SK-N-SH (cell line): ENCODE measurements around the gene GAL. TPM values are rescaled to one million over a fixed set of nuclear protein-coding genes. Genes with fewer than 3 reads are reported as not detected.

Source experiments
- CTCF ChIA-PET: fragments of 300-600, 350-600 bp; formaldehyde crosslinking; extraction: SDS; loops from one replicate; lab custom pipeline; 2021; lab: Yijun Ruan, JAX
- POLR2A ChIA-PET: fragments of 350-600 bp; sonication (Branson Sonifier 250); formaldehyde crosslinking; extraction: SDS; loops from one replicate; lab custom pipeline; 2020; ENCODE audit warnings: antibody characterized with exemption, inconsistent platforms; lab: Yijun Ruan, JAX
- DNase-seq: peaks from one replicate; pipeline ENCODE4 v3.0.0; 2012
- H2AFZ ChIP-seq: fragments of 200-600 bp; sonication (generic); 2 replicates; pipeline ENCODE4 v1.8.1; 2016; ENCODE audit warnings: antibody characterized with exemption, mild to moderate bottlenecking, low read depth
- H3F3A ChIP-seq: fragments of 200-600 bp; sonication (generic); replicated peaks from 2 replicates; pipeline ENCODE3; 2016; ENCODE audit warnings: antibody characterized with exemption, mild to moderate bottlenecking; ENCODE audit not compliant: insufficient read depth
- H3K27ac ChIP-seq, 2 experiments: fragments of 200-500 bp in 1 of 2; fragments of 200-600 bp in 1 of 2; sonication (Bioruptor generic) in 1 of 2; sonication (generic), shearing (Covaris generic) in 1 of 2; 2 replicates each; pipeline versions ENCODE4 v1.5.1 to v1.6.1; 2014 to 2016; ENCODE audit warnings: low read depth in 2 of 2, inconsistent platforms in 1 of 2, low read length in 1 of 2, mild to moderate bottlenecking in 1 of 2, mixed read lengths in 1 of 2
- H3K27me3 ChIP-seq: fragments of 200-600 bp; sonication (generic), shearing (Covaris generic); 2 replicates; pipeline ENCODE4 v1.6.1; 2016; ENCODE audit warnings: mixed run types; ENCODE audit not compliant: insufficient read depth
- H3K36me3 ChIP-seq, 2 experiments: fragments of 200-500 bp in 1 of 2; fragments of 200-600 bp in 1 of 2; sonication (Bioruptor generic) in 1 of 2; sonication (generic) in 1 of 2; replicated peaks in 1 of 2; 2 replicates each; pipeline versions ENCODE3 to v1.5.1; 2014 to 2016; ENCODE audit warnings: low read length in 1 of 2, mild to moderate bottlenecking in 1 of 2; ENCODE audit not compliant: insufficient read depth in 2 of 2, control insufficient read depth in 1 of 2
- H3K4me1 ChIP-seq, 2 experiments: fragments of 200-500 bp in 1 of 2; fragments of 200-600 bp in 1 of 2; sonication (Bioruptor generic) in 1 of 2; sonication (generic), shearing (Covaris generic) in 1 of 2; 2 replicates each; pipeline versions ENCODE4 v1.5.1 to v1.6.1; 2014 to 2016; ENCODE audit warnings: low read depth in 1 of 2, low read length in 1 of 2, mixed run types in 1 of 2; ENCODE audit not compliant: insufficient read depth in 2 of 2, control insufficient read depth in 1 of 2
- H3K4me2 ChIP-seq: fragments of 200-600 bp; sonication (generic), shearing (Covaris generic); 2 replicates; pipeline ENCODE4 v1.6.1; 2017; ENCODE audit warnings: mixed run types
- H3K4me3 ChIP-seq, 2 experiments: fragments of 200-500 bp in 1 of 2; fragments of 200-600 bp in 1 of 2; sonication (Bioruptor generic) in 1 of 2; sonication (generic), shearing (Covaris generic) in 1 of 2; 2 replicates each; pipeline versions ENCODE4 v1.5.1 to v1.8.1; 2014 to 2016; ENCODE audit warnings: low read depth in 2 of 2, inconsistent platforms in 1 of 2, low read length in 1 of 2, mild to moderate bottlenecking in 1 of 2, mixed read lengths in 1 of 2, moderate library complexity in 1 of 2
- H3K79me2 ChIP-seq: fragments of 200-600 bp; sonication (generic); 2 replicates; pipeline ENCODE4 v1.8.1; 2017; ENCODE audit warnings: mild to moderate bottlenecking; ENCODE audit not compliant: insufficient read depth
- H3K9ac ChIP-seq: fragments of 200-600 bp; sonication (generic); 2 replicates; pipeline ENCODE4 v1.6.1; 2017; ENCODE audit warnings: mixed run types
- H3K9me2 ChIP-seq: fragments of 200-600 bp; sonication (generic); 2 replicates; pipeline ENCODE4 v1.6.1; 2017; ENCODE audit warnings: mixed run types
- H3K9me3 ChIP-seq: fragments of 200-600 bp; sonication (generic); 2 replicates; pipeline ENCODE4 v1.6.1; 2017; ENCODE audit warnings: mixed run types, mild to moderate bottlenecking, moderate library complexity
- H4K20me1 ChIP-seq: fragments of 200-600 bp; sonication (generic); 2 replicates; pipeline ENCODE4 v1.6.1; 2017; ENCODE audit warnings: mild to moderate bottlenecking, mixed run types; ENCODE audit not compliant: insufficient read depth
- CHD2 ChIP-seq: fragments of 150-350 bp; IDR thresholded peaks from 2 replicates; pipeline ENCODE4 v1.6.1; 2018; ENCODE audit warnings: low read length; ENCODE audit not compliant: partially characterized antibody
- EP300 ChIP-seq, 2 experiments: IDR thresholded peaks; 2 replicates each; pipeline versions ENCODE4 v1.4.0 to v1.6.1; 2012; ENCODE audit warnings: borderline replicate concordance in 1 of 2, low read depth in 1 of 2, low read length in 1 of 2
- EZH2phosphoT487 ChIP-seq: fragments of 200-600 bp; sonication (generic); IDR thresholded peaks from 2 replicates; pipeline ENCODE4 v1.6.1; 2017; ENCODE audit warnings: low read depth, mixed run types, mild to moderate bottlenecking, antibody characterized with exemption, moderate library complexity, borderline replicate concordance
- FOSL2 ChIP-seq: IDR thresholded peaks from 2 replicates; pipeline ENCODE4 v1.4.0; 2012; ENCODE audit warnings: low read depth, mild to moderate bottlenecking, moderate library complexity, borderline replicate concordance
- MXI1 ChIP-seq: IDR thresholded peaks from 2 replicates; pipeline ENCODE4 v1.6.1; 2012; ENCODE audit warnings: mild to moderate bottlenecking, low read depth, low read length, improper control_type of control experiment
- NFIC ChIP-seq: IDR thresholded peaks from 2 replicates; pipeline ENCODE4 v1.4.0; 2012; ENCODE audit warnings: borderline replicate concordance
- POLR2AphosphoS5 ChIP-seq: IDR thresholded peaks from 2 replicates; pipeline ENCODE4 v1.6.1; 2012; ENCODE audit warnings: low read depth, low read length
- RCOR1 ChIP-seq: fragments of 150-350 bp; IDR thresholded peaks from 2 replicates; pipeline ENCODE4 v1.6.1; 2017; ENCODE audit warnings: antibody characterized with exemption, low read length
- SIN3A ChIP-seq: IDR thresholded peaks from 2 replicates; pipeline ENCODE4 v1.6.1; 2012; ENCODE audit warnings: low read depth, mild to moderate bottlenecking, low read length, moderate library complexity, borderline replicate concordance
- TAF1 ChIP-seq: IDR thresholded peaks from 2 replicates; pipeline ENCODE4 v1.6.1; 2012; ENCODE audit warnings: low read depth, mild to moderate bottlenecking, low read length, moderate library complexity, borderline replicate concordance
- TEAD4 ChIP-seq: IDR thresholded peaks from 2 replicates; pipeline ENCODE4 v1.4.0; 2012; ENCODE audit warnings: mild to moderate bottlenecking, borderline replicate concordance; ENCODE audit not compliant: insufficient read depth
- WGBS: methylation state at CpG from one replicate; pipeline ENCODE4 v1.1.6; 2017; ENCODE audit warnings: low lambda C conversion rate; 5-methylcytosine and 5-hydroxymethylcytosine counted together
- polyA plus RNA-seq, 3 experiments: library from polyadenylated mRNA; depleted of rRNA; stranded (reverse); fragments of >200 nt; gene quantifications; 2 replicates each; pipeline ENCODE4 v1.2.3, GENCODE V29; 2012
- TF ChIP-seq, protein P1 (sequence below): IDR thresholded peaks from 2 replicates; pipeline ENCODE4; 2012
- TF ChIP-seq, protein P2 (sequence below): IDR thresholded peaks from 2 replicates; pipeline ENCODE4 v1.6.1; 2012; ENCODE audit warnings: mild to moderate bottlenecking, low read depth, low read length, moderate library complexity
- TF ChIP-seq, protein P3 (sequence below): fragments of 200-600 bp; sonication (generic); IDR thresholded peaks from 2 replicates; pipeline ENCODE4 v1.6.1; 2017; ENCODE audit warnings: antibody characterized with exemption, mild to moderate bottlenecking, moderate library complexity

GAL gene
- polyA plus RNA-seq, 1 of the 3 experiments (the other 2 are of a cell fraction), result 1.8 TPM

DNA sequence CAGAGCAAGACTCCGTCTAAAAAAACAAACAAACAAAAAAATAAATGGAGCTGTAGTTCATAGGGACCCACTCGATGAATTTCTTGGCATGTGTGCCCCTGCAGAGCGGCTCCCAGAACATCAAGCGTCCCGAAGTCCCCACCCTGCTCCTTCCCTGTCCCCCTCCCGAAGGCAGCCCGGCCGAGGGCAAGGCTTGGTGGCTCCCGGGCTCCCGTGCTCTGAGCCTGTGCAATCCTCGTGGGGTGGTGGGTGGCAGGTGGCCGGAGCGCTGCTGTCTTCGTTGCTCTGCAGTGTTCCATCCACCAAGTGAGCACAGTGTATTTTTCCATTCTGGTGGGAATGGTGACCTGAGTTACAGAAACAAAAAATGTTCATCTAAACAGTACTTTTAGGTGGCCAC lies 33.5 kb upstream of the GAL start:
- 89% methylated on average over 14 of the region's 14 CpGs for WGBS
- TF ChIP-seq RCOR1 (no peak), CHD2 (no peak), FOSL2 (no peak), NFIC (no peak), SIN3A (no peak), POLR2AphosphoS5 (no peak), TAF1 (no peak), EP300 (IDR thresholded peaks at IDR 0.05; ENCODE audit: borderline replicate concordance in 1 of 2, low read depth in 1 of 2, low read length in 1 of 2) (no peak), MXI1 (no peak), EZH2phosphoT487 (no peak), TEAD4 (no peak)
- TF ChIP-seq, protein P1, sequence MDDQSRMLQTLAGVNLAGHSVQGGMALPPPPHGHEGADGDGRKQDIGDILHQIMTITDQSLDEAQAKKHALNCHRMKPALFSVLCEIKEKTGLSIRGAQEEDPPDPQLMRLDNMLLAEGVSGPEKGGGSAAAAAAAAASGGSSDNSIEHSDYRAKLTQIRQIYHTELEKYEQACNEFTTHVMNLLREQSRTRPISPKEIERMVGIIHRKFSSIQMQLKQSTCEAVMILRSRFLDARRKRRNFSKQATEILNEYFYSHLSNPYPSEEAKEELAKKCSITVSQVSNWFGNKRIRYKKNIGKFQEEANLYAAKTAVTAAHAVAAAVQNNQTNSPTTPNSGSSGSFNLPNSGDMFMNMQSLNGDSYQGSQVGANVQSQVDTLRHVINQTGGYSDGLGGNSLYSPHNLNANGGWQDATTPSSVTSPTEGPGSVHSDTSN, result no peak
- TF ChIP-seq, protein P2, sequence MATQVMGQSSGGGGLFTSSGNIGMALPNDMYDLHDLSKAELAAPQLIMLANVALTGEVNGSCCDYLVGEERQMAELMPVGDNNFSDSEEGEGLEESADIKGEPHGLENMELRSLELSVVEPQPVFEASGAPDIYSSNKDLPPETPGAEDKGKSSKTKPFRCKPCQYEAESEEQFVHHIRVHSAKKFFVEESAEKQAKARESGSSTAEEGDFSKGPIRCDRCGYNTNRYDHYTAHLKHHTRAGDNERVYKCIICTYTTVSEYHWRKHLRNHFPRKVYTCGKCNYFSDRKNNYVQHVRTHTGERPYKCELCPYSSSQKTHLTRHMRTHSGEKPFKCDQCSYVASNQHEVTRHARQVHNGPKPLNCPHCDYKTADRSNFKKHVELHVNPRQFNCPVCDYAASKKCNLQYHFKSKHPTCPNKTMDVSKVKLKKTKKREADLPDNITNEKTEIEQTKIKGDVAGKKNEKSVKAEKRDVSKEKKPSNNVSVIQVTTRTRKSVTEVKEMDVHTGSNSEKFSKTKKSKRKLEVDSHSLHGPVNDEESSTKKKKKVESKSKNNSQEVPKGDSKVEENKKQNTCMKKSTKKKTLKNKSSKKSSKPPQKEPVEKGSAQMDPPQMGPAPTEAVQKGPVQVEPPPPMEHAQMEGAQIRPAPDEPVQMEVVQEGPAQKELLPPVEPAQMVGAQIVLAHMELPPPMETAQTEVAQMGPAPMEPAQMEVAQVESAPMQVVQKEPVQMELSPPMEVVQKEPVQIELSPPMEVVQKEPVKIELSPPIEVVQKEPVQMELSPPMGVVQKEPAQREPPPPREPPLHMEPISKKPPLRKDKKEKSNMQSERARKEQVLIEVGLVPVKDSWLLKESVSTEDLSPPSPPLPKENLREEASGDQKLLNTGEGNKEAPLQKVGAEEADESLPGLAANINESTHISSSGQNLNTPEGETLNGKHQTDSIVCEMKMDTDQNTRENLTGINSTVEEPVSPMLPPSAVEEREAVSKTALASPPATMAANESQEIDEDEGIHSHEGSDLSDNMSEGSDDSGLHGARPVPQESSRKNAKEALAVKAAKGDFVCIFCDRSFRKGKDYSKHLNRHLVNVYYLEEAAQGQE, result no peak
- TF ChIP-seq, protein P3, sequence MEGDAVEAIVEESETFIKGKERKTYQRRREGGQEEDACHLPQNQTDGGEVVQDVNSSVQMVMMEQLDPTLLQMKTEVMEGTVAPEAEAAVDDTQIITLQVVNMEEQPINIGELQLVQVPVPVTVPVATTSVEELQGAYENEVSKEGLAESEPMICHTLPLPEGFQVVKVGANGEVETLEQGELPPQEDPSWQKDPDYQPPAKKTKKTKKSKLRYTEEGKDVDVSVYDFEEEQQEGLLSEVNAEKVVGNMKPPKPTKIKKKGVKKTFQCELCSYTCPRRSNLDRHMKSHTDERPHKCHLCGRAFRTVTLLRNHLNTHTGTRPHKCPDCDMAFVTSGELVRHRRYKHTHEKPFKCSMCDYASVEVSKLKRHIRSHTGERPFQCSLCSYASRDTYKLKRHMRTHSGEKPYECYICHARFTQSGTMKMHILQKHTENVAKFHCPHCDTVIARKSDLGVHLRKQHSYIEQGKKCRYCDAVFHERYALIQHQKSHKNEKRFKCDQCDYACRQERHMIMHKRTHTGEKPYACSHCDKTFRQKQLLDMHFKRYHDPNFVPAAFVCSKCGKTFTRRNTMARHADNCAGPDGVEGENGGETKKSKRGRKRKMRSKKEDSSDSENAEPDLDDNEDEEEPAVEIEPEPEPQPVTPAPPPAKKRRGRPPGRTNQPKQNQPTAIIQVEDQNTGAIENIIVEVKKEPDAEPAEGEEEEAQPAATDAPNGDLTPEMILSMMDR, result no peak
- H4K20me1 ChIP-seq, result no peaks in the 10 kb centered on the region
- POLR2A ChIA-PET, result no interaction called here
- no peak overlapping the region for H3K9ac ChIP-seq
- no peak for DNase-seq
- H3K4me3 ChIP-seq, result no peak overlapping the region
- H2AFZ ChIP-seq, result no peak overlapping the region
- H3K36me3 ChIP-seq, result no peaks in the 10 kb centered on the region
- peaks cover 7% of the 10 kb centered on the region for H3K9me3 ChIP-seq
- no peaks in the 10 kb centered on the region for H3K9me2 ChIP-seq
- H3K4me2 ChIP-seq, result no peak overlapping the region
- CTCF ChIA-PET, result no interaction called here
- H3K27ac ChIP-seq, result no peak overlapping the region
- H3K4me1 ChIP-seq, result peaks cover 0 to 7% of the 10 kb centered on the region in 2 experiments; a peak in 2 of 4 replicates
- H3K79me2 ChIP-seq, result no peaks in the 10 kb centered on the region
- H3F3A ChIP-seq, result no peaks in the 10 kb centered on the region
- H3K27me3 ChIP-seq, result no peaks in the 10 kb centered on the region
